H1 (cell line): Measurements from ENCODE around the gene IFT172. TPM values are rescaled to one million over a fixed set of nuclear protein-coding genes. Genes with fewer than 3 reads are reported as not detected.

ENCODE experiments used
- CTCF ChIA-PET: fragments of 300-600 bp; sonication (Branson Sonifier 250); formaldehyde crosslinking; loops from one replicate; lab custom pipeline; 2021; ENCODE audit not compliant: partially characterized antibody; lab: Charles Lee
- POLR2A ChIA-PET: fragments of 300-600 bp; sonication (Branson Sonifier 250); formaldehyde crosslinking; loops from one replicate; lab custom pipeline; 2021; ENCODE audit warnings: inconsistent platforms; ENCODE audit not compliant: partially characterized antibody; lab: Charles Lee
- DNase-seq, 2 experiments: peaks; one replicate each; pipeline versions ENCODE4 v3.0.0 to v3.0.0-alpha.2; 2010 to 2022; ENCODE audit warnings: low spot score in 2 of 2, low read depth in 1 of 2, mixed read lengths in 1 of 2
- FAIRE-seq: peaks from 2 replicates; lab custom pipeline; 2011; peaks lifted over from hg19 to GRCh38; lab: Jason Lieb, UNC
- H2AFZ ChIP-seq: 2 replicates; pipeline ENCODE4 v1.8.1; 2012; ENCODE audit warnings: low read length, inconsistent platforms
- H2AK5ac ChIP-seq: 2 replicates; pipeline ENCODE4 v1.6.1; 2013; ENCODE audit warnings: low read depth, low read length
- H2BK120ac ChIP-seq: replicated peaks from 2 replicates; pipeline ENCODE3; 2013; ENCODE audit warnings: low read depth, low read length, inconsistent platforms
- H2BK12ac ChIP-seq: 2 replicates; pipeline ENCODE4 v1.6.1; 2013; ENCODE audit warnings: low read depth, low read length
- H2BK15ac ChIP-seq: 2 replicates; pipeline ENCODE4 v1.6.1; 2013; ENCODE audit warnings: low read length
- H2BK20ac ChIP-seq: 2 replicates; pipeline ENCODE4 v1.6.1; 2013; ENCODE audit warnings: low read length
- H2BK5ac ChIP-seq: 2 replicates; pipeline ENCODE4 v1.6.1; 2013; ENCODE audit warnings: low read depth, low read length
- H3K14ac ChIP-seq: 2 replicates; pipeline ENCODE4 v1.6.1; 2013; ENCODE audit warnings: inconsistent platforms; ENCODE audit not compliant: insufficient read length
- H3K18ac ChIP-seq: 2 replicates; pipeline ENCODE4 v1.6.1; 2013; ENCODE audit warnings: low read length; ENCODE audit errors: extremely low read depth
- H3K23ac ChIP-seq: 2 replicates; pipeline ENCODE4 v1.6.1; 2013; ENCODE audit warnings: inconsistent platforms; ENCODE audit not compliant: insufficient read length
- H3K23me2 ChIP-seq: 2 replicates; pipeline ENCODE4 v1.6.1; 2013; ENCODE audit warnings: low read depth, low read length
- H3K27ac ChIP-seq: 2 replicates; pipeline ENCODE4 v1.6.1; 2011; ENCODE audit warnings: low read depth, low read length, inconsistent platforms
- H3K27me3 ChIP-seq, 4 experiments: replicated peaks in 1 of 4; 1 replicate in 1 of 4; 2 replicates in 3 of 4; pipeline versions ENCODE4 v1.6.1 to v1.8.1; 2011 to 2013; ENCODE audit warnings: low read length in 3 of 4, mild to moderate bottlenecking in 3 of 4, inconsistent platforms in 2 of 4, mixed read lengths in 2 of 4, moderate library complexity in 1 of 4; ENCODE audit not compliant: control insufficient read depth in 3 of 4, insufficient read depth in 3 of 4; ENCODE audit errors: extremely low read depth in 1 of 4
- H3K36me3 ChIP-seq, 4 experiments: 2 replicates each; pipeline versions ENCODE4 v1.6.1 to v1.8.1; 2011 to 2013; ENCODE audit warnings: mild to moderate bottlenecking in 4 of 4, low read length in 3 of 4, moderate library complexity in 2 of 4, control low read depth in 1 of 4, inconsistent platforms in 1 of 4; ENCODE audit not compliant: insufficient read depth in 4 of 4, control insufficient read depth in 2 of 4
- H3K4ac ChIP-seq: replicated peaks from 2 replicates; pipeline ENCODE3; 2013; ENCODE audit warnings: low read length, low read depth, mixed read lengths, inconsistent platforms; ENCODE audit not compliant: insufficient read length
- H3K4me1 ChIP-seq, 4 experiments: replicated peaks in 1 of 4; 1 replicate in 1 of 4; 2 replicates in 3 of 4; pipeline versions ENCODE4 v1.6.1 to v1.8.1; 2011 to 2013; ENCODE audit warnings: low read length in 3 of 4, inconsistent platforms in 2 of 4, mixed read lengths in 1 of 4; ENCODE audit not compliant: insufficient read depth in 4 of 4, control insufficient read depth in 3 of 4
- H3K4me2 ChIP-seq, 2 experiments: 2 replicates each; pipeline versions ENCODE4 v1.6.1 to v1.8.1; 2011 to 2013; ENCODE audit warnings: low read depth in 2 of 2, low read length in 2 of 2, control low read depth in 1 of 2, inconsistent platforms in 1 of 2, mild to moderate bottlenecking in 1 of 2; ENCODE audit not compliant: insufficient read depth in 1 of 2
- H3K4me3 ChIP-seq, 4 experiments: fragments of 200-600, 300-600 bp in 1 of 4; sonication (generic), shearing (Covaris generic), sonication (Bioruptor Twin) in 1 of 4; 2 replicates each; pipeline versions ENCODE4 v1.5.1 to v1.8.1; 2011 to 2016; ENCODE audit warnings: low read length in 4 of 4, low read depth in 3 of 4, control low read depth in 2 of 4, inconsistent platforms in 2 of 4, mild to moderate bottlenecking in 2 of 4, mixed read lengths in 1 of 4, moderate library complexity in 1 of 4; ENCODE audit not compliant: insufficient read depth in 2 of 4; ENCODE audit errors: extremely low read depth in 1 of 4
- H3K56ac ChIP-seq: replicated peaks from 2 replicates; pipeline ENCODE3; 2013; ENCODE audit warnings: low read depth, mild to moderate bottlenecking, mixed read lengths, low read length, inconsistent platforms; ENCODE audit not compliant: insufficient read length
- H3K79me1 ChIP-seq: 2 replicates; pipeline ENCODE4 v1.6.1; 2013; ENCODE audit warnings: low read depth, low read length, control low read depth
- H3K79me2 ChIP-seq, 2 experiments: 2 replicates each; pipeline versions ENCODE4 v1.6.1 to v1.8.1; 2012 to 2013; ENCODE audit warnings: low read length in 2 of 2, mild to moderate bottlenecking in 2 of 2, inconsistent platforms in 1 of 2; ENCODE audit not compliant: insufficient read depth in 2 of 2, control insufficient read depth in 1 of 2
- H3K9ac ChIP-seq, 4 experiments: replicated peaks in 1 of 4; 1 replicate in 1 of 4; 2 replicates in 3 of 4; pipeline versions ENCODE4 v1.6.1 to v1.8.1; 2011 to 2013; ENCODE audit warnings: low read depth in 3 of 4, low read length in 3 of 4, control low read depth in 2 of 4, mild to moderate bottlenecking in 2 of 4, moderate library complexity in 2 of 4, inconsistent platforms in 1 of 4; ENCODE audit errors: extremely low read depth in 1 of 4
- H3K9me3 ChIP-seq, 2 experiments: 2 replicates each; pipeline versions ENCODE4 v1.6.1 to v1.8.1; 2012 to 2013; ENCODE audit warnings: mild to moderate bottlenecking in 2 of 2, moderate library complexity in 2 of 2, control low read depth in 1 of 2, inconsistent platforms in 1 of 2, low read depth in 1 of 2, low read length in 1 of 2, mixed read lengths in 1 of 2; ENCODE audit not compliant: insufficient read depth in 2 of 2
- H4K20me1 ChIP-seq, 2 experiments: replicated peaks in 1 of 2; 2 replicates each; pipeline versions ENCODE3 to v1.8.1; 2011 to 2013; ENCODE audit warnings: inconsistent platforms in 2 of 2, low read length in 2 of 2, mild to moderate bottlenecking in 1 of 2; ENCODE audit not compliant: insufficient read depth in 2 of 2, control insufficient read depth in 1 of 2
- H4K5ac ChIP-seq: 2 replicates; pipeline ENCODE4 v1.6.1; 2013; ENCODE audit warnings: low read length, low read depth, mixed read lengths, inconsistent platforms; ENCODE audit not compliant: insufficient read length
- H4K8ac ChIP-seq: 2 replicates; pipeline ENCODE4 v1.8.0; 2013; ENCODE audit warnings: mild to moderate bottlenecking, moderate library complexity, low read length, inconsistent platforms; ENCODE audit not compliant: insufficient read depth; ENCODE audit errors: extremely low read depth
- H4K91ac ChIP-seq: replicated peaks from 2 replicates; pipeline ENCODE3; 2013; ENCODE audit warnings: low read length, mixed read lengths, inconsistent platforms; ENCODE audit not compliant: insufficient read length
- POLR2AphosphoS5 ChIP-seq: IDR thresholded peaks from 2 replicates; pipeline ENCODE4 v1.6.1; 2011; ENCODE audit warnings: low read depth, low read length
- WGBS, 2 experiments: shearing (Covaris generic) in 1 of 2; methylation state at CpG; one replicate each; pipeline versions ENCODE4 v1.1.6 to v1.1.7; 2013 to 2015; ENCODE audit warnings: low lambda C conversion rate in 2 of 2, mixed read lengths in 2 of 2, inconsistent platforms in 1 of 2, low coverage in 1 of 2, missing lambda C conversion rate in 1 of 2; ENCODE audit not compliant: insufficient replicate concordance in 2 of 2, insufficient coverage in 1 of 2, insufficient read length in 1 of 2; ENCODE audit errors: extremely low coverage in 1 of 2, missing lambda C conversion rate in 1 of 2; 5-methylcytosine and 5-hydroxymethylcytosine counted together
- polyA plus RNA-seq, 7 experiments: library from polyadenylated mRNA; depleted of rRNA in 3 of 7; stranded (reverse) in 5 of 7; unstranded in 2 of 7; fragments of >200 nt in 5 of 7; fragments of 200-250 nt in 2 of 7; gene quantifications; 1 replicate in 5 of 7; 2 replicates in 1 of 7; 4 replicates in 1 of 7; pipeline versions ENCODE4 v1.2.1 to v1.2.3, GENCODE V29; 2011 to 2013; ENCODE audit warnings: missing spikeins in 2 of 7, mixed read lengths in 2 of 7
- total RNA-seq: library from RNA; stranded (reverse); fragmentation: NEBNext Ultra II Directional; extraction: Animal tissue kit (Norgen Biotek cat#: 25700); gene quantifications from 2 replicates; pipeline ENCODE4 v1.2.1, GENCODE V29; 2021
- TF ChIP-seq, protein P1 (sequence below): IDR thresholded peaks from 2 replicates; pipeline ENCODE4 v1.6.1; 2011; ENCODE audit warnings: low read length, improper control_type of control experiment

Gene IFT172
- total and polyA plus RNA-seq, 2 of the 8 experiments (the other 6 are each of a cell fraction or from before 2014, with no cell fraction given), result 13.5 to 14.0 TPM

DNA sequence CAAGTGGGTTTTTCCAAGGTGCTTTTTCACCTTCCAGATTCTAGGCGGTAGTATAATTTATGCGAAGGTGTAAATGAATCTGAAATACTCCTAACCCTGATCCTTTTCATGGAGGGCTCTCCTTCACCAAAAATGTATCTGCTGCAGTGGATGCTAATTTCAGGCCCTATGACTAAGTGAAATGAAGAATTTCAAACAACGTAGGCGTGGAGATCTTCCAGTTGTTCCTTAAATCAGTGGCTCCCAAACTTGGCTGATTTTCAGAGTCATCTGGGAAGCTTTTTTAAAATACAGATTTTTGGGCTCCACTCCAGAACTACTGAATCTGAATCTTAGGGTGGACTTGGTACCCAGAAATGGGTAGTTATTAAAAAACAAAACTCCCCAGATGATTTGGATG, 12.6 kb upstream of the IFT172 start:
- H3K23ac ChIP-seq, result no peak overlapping the region
- no peak overlapping the region for H2BK12ac ChIP-seq
- whole genome bisulfite sequencing, 2 experiments, result 85% methylated on average over 4 of the region's 4 CpGs; no CpG with 5 or more reads in 1 of the 2 experiments
- H2BK20ac ChIP-seq, result no peak overlapping the region
- no peak for FAIRE-seq
- DNase-seq, result no peak
- no peak overlapping the region for H3K9ac ChIP-seq
- H4K20me1 ChIP-seq, result no peaks in the 10 kb centered on the region
- no peak overlapping the region for H3K4me2 ChIP-seq
- POLR2A ChIA-PET, result interaction anchor here (0.6 kb wide), 2 partner anchors 27 to 273 kb away, joined by 3 read pairs; no protein-coding TSS in a partner anchor
- H3K36me3 ChIP-seq, result no peaks in the 10 kb centered on the region
- no peak overlapping the region for H2AFZ ChIP-seq
- H2BK120ac ChIP-seq, result no peak overlapping the region
- H3K4ac ChIP-seq, result no peak overlapping the region
- CTCF ChIA-PET, result no interaction called here
- H3K4me1 ChIP-seq, result peaks cover 0 to 4% (median 1%) of the 10 kb centered on the region in 4 experiments; a peak in 2 of 7 replicates
- no peak overlapping the region for H4K91ac ChIP-seq
- no peak overlapping the region for H3K56ac ChIP-seq
- H3K14ac ChIP-seq, result no peak overlapping the region
- H3K9me3 ChIP-seq, result no peaks in the 10 kb centered on the region
- H3K4me3 ChIP-seq, result no peak overlapping the region
- H4K8ac ChIP-seq, result no peak overlapping the region
- no peak overlapping the region for H2BK5ac ChIP-seq
- H3K18ac ChIP-seq, result no peak overlapping the region
- H3K27me3 ChIP-seq, result peaks cover 0 to under 1% (median 0%) of the 10 kb centered on the region in 4 experiments; a peak in 1 of 7 replicates
- no peak overlapping the region for H2AK5ac ChIP-seq
- H3K23me2 ChIP-seq, result peaks cover 2% of the 10 kb centered on the region; the same call in 1 of the 2 replicates
- no peaks in the 10 kb centered on the region for H3K79me2 ChIP-seq
- no peak overlapping the region for H4K5ac ChIP-seq
- no peak overlapping the region for H2BK15ac ChIP-seq
- no peaks in the 10 kb centered on the region for H3K79me1 ChIP-seq
- H3K27ac ChIP-seq, result no peak overlapping the region
- TF ChIP-seq, protein P1, sequence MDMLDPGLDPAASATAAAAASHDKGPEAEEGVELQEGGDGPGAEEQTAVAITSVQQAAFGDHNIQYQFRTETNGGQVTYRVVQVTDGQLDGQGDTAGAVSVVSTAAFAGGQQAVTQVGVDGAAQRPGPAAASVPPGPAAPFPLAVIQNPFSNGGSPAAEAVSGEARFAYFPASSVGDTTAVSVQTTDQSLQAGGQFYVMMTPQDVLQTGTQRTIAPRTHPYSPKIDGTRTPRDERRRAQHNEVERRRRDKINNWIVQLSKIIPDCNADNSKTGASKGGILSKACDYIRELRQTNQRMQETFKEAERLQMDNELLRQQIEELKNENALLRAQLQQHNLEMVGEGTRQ, result no peak
- TF ChIP-seq POLR2AphosphoS5, result no peak
